AG04450 (cell line): Measurements from ENCODE around the gene XRN1. TPM values are rescaled to one million over a fixed set of nuclear protein-coding genes. Genes with fewer than 3 reads are reported as not detected.
"Not testable (repeated sequence)": the region's sequence is repeated elsewhere in the genome, so short reads cannot be mapped to it uniquely, and the experiment has no call there.

ENCODE experiments used
- CTCF ChIA-PET: fragments of 300-600, 350-600 bp; formaldehyde crosslinking; extraction: SDS; loops from one replicate; lab custom pipeline; 2022; ENCODE audit warnings: antibody characterized with exemption, inconsistent platforms; lab: Charles Lee
- POLR2A ChIA-PET: fragments of 350-600 bp; formaldehyde crosslinking; extraction: SDS; loops from one replicate; lab custom pipeline; 2021; ENCODE audit warnings: antibody characterized with exemption, inconsistent platforms; lab: Yijun Ruan, JAX
- DNase-seq: peaks from one replicate; pipeline ENCODE4 v3.0.0-alpha.2; 2011; ENCODE audit warnings: low read depth, low spot score
- H3K27ac ChIP-seq: one replicate; pipeline ENCODE4 v1.5.1; 2012; ENCODE audit warnings: low read depth, low read length, control low read depth
- H3K27me3 ChIP-seq: one replicate; pipeline ENCODE4 v1.6.0; 2012; ENCODE audit warnings: low read length; ENCODE audit not compliant: control insufficient read depth, insufficient read depth
- H3K4me3 ChIP-seq: 2 replicates; pipeline ENCODE4 v1.5.1; 2011; ENCODE audit warnings: mild to moderate bottlenecking, low read depth, low read length, control low read depth
- H3K9me3 ChIP-seq: 2 replicates; pipeline ENCODE4 v1.5.1; 2012; ENCODE audit warnings: low read length; ENCODE audit not compliant: control insufficient read depth, insufficient read depth
- polyA plus RNA-seq: library from polyadenylated mRNA; depleted of rRNA; stranded (reverse); fragments of >200 nt; gene quantifications from 2 replicates; pipeline ENCODE4 v1.2.3, GENCODE V29; 2011
- TF ChIP-seq, protein P1 (sequence below): IDR thresholded peaks from 2 replicates; pipeline ENCODE4 v1.5.1; 2011; ENCODE audit warnings: low read depth, low read length, control low read depth, inconsistent platforms

XRN1 gene
- polyA plus RNA-seq, 1 experiment: 36.9 TPM

DNA sequence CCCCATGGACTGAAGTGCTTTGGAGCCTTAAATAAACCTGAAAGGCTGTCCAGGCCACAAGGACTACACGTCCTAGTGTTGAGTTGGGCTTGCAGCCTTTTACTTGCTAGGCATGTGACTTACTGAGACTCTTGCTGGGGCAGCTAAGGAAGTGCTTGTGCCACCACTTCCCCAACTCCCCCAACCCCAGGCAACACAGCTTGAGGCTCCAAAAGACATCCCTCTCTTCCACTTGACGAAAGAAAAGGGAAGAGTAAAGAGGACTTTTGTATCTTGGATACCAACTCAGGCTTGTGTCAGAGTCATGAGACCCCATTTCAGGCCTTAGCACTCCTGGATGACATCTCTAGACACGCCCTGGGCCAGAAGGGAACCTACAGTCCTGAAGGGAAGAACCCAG lies 109.8 kb downstream of the XRN1 start:
- ChIA-PET POLR2A (no interaction called here), CTCF (no interaction called here)
- TF ChIP-seq, protein P1, sequence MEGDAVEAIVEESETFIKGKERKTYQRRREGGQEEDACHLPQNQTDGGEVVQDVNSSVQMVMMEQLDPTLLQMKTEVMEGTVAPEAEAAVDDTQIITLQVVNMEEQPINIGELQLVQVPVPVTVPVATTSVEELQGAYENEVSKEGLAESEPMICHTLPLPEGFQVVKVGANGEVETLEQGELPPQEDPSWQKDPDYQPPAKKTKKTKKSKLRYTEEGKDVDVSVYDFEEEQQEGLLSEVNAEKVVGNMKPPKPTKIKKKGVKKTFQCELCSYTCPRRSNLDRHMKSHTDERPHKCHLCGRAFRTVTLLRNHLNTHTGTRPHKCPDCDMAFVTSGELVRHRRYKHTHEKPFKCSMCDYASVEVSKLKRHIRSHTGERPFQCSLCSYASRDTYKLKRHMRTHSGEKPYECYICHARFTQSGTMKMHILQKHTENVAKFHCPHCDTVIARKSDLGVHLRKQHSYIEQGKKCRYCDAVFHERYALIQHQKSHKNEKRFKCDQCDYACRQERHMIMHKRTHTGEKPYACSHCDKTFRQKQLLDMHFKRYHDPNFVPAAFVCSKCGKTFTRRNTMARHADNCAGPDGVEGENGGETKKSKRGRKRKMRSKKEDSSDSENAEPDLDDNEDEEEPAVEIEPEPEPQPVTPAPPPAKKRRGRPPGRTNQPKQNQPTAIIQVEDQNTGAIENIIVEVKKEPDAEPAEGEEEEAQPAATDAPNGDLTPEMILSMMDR: no peak
- Histone ChIP-seq H3K9me3 (peaks cover 3% of the 10 kb centered on the region; the same call in 1 of the 2 replicates), H3K27ac (no peak overlapping the region), H3K27me3 (no peaks in the 10 kb centered on the region), H3K4me3 (no peak overlapping the region)
- DNase-seq: no peak

DNA sequence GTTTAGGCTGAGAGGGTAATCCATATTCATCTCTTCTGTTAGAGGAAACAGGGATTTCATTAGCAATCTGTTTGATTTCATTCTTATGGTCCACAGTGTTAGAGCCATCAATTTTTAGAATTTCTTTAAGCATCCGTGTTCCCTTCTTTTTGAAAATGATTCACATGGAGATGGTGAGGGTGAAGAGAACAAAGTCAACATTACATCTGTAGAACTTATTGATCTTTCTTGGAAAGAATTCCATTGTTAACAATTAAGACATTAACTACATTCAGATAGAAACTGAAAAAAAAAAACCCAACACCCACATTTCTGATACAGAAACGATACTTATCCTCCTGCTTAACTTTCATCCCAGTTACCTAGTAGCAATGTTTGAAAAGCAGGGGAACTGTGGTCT lies 115.4 kb downstream of the XRN1 start:
- H3K27ac ChIP-seq: no peak overlapping the region
- no peaks in the 10 kb centered on the region for H3K27me3 ChIP-seq
- no peak for DNase-seq
- ChIA-PET POLR2A (no interaction called here), CTCF (no interaction called here)
- no peaks in the 10 kb centered on the region for H3K9me3 ChIP-seq
- no peak overlapping the region for H3K4me3 ChIP-seq
- TF ChIP-seq, protein P1: no peak

DNA sequence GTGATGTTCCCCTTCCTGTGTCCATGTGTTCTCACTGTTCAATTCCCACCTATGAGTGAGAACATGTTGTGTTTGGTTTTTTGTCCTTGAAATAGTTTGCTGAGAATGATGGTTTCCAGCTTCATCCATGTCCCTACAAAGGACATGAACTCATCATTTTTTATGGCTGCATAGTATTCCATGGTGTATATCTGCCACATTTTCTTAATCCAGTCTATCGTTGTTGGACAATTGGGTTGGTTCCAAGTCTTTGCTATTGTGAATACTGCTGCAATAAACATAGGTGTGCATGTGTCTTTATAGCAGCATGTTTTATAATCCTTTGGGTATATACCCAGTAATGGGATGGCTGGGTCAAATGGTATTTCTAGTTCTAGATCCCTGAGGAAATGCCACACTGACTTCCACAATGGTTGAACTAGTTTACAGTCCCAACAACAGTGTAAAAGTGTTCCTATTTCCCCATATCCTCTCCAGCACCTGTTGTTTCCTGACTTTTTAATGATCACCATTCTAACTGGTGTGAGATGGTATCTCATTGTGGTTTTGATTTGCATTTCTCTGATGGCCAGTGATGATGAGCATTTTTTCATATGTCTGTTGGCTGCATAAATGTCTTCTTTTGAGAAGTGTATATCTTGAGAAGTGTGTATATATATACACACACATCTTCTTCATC lies 123.4 kb downstream of the XRN1 start:
- H3K27me3 ChIP-seq: not testable (repeated sequence)

DNA sequence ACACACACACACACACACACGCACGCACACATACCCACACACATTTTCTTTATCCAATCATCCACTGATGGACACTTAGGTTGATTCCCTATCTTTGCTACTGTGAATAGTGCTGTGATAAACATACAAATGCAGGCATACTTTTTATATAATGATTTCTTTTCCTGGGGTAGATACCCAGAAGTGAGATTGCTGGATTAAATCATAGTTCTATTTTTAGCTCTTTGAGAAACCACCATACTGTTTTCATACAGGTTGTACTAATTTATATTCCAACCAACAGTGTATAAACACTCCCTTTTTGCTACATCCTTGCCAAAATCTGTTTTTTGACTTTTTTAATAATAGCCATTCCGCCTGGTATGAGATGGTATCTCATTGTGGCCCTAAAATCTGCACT lies 127.9 kb downstream of the XRN1 start:
- Histone ChIP-seq H3K9me3 (no peaks in the 10 kb centered on the region), H3K27me3 (no peaks in the 10 kb centered on the region), H3K4me3 (no peak overlapping the region), H3K27ac (no peak overlapping the region)
- DNase-seq: no peak
- TF ChIP-seq, protein P1: no peak
- ChIA-PET POLR2A (no interaction called here), CTCF (no interaction called here)

More for the DNA sequence above, 123.4 kb downstream of the XRN1 start:
- POLR2A ChIA-PET, H3K4me3 ChIP-seq, H3K27ac ChIP-seq, DNase-seq, CTCF ChIA-PET, H3K9me3 ChIP-seq: not testable (repeated sequence)

DNA sequence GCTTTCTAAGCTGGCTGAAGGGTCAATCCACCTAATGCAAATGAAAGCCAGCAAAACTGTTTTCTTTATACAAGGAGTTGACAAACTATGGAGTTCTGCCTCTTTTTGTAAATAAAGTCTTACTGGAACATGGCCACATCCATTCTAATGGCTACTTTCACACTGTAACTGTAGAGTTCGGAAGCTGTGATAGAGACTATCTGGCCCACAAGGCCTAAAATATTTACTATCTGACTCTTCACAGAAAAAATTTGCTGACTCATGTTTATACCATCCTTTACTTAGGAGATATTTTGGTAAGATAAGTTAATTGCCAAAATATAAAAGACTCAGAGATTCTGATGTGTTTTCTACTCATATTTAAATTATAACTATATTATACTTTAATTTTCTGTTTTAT lies 128.7 kb downstream of the XRN1 start:
- POLR2A ChIA-PET: no interaction called here
- H3K9me3 ChIP-seq: no peaks in the 10 kb centered on the region
- no peak overlapping the region for H3K4me3 ChIP-seq
- DNase-seq: no peak
- H3K27me3 ChIP-seq: no peaks in the 10 kb centered on the region
- CTCF ChIA-PET: interaction anchor here (1.3 kb wide), 1 partner anchor 39 kb away, joined by 6 read pairs; no protein-coding TSS in a partner anchor
- H3K27ac ChIP-seq: no peak overlapping the region
- TF ChIP-seq, protein P1: no peak
